Ramos (cell line): ENCODE measurements around the gene ITGA7.

Experiments
- in situ Hi-C: fragments of 300-500 bp; cut with MboI; formaldehyde crosslinking; loops from one replicate; pipeline ENCODE4 v1.14.3; 2022; ENCODE audit warnings: low sequenced_read_pairs; ENCODE audit not compliant: unreplicated experiment

ITGA7 gene, protein sequence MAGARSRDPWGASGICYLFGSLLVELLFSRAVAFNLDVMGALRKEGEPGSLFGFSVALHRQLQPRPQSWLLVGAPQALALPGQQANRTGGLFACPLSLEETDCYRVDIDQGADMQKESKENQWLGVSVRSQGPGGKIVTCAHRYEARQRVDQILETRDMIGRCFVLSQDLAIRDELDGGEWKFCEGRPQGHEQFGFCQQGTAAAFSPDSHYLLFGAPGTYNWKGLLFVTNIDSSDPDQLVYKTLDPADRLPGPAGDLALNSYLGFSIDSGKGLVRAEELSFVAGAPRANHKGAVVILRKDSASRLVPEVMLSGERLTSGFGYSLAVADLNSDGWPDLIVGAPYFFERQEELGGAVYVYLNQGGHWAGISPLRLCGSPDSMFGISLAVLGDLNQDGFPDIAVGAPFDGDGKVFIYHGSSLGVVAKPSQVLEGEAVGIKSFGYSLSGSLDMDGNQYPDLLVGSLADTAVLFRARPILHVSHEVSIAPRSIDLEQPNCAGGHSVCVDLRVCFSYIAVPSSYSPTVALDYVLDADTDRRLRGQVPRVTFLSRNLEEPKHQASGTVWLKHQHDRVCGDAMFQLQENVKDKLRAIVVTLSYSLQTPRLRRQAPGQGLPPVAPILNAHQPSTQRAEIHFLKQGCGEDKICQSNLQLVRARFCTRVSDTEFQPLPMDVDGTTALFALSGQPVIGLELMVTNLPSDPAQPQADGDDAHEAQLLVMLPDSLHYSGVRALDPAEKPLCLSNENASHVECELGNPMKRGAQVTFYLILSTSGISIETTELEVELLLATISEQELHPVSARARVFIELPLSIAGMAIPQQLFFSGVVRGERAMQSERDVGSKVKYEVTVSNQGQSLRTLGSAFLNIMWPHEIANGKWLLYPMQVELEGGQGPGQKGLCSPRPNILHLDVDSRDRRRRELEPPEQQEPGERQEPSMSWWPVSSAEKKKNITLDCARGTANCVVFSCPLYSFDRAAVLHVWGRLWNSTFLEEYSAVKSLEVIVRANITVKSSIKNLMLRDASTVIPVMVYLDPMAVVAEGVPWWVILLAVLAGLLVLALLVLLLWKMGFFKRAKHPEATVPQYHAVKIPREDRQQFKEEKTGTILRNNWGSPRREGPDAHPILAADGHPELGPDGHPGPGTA

DNA sequence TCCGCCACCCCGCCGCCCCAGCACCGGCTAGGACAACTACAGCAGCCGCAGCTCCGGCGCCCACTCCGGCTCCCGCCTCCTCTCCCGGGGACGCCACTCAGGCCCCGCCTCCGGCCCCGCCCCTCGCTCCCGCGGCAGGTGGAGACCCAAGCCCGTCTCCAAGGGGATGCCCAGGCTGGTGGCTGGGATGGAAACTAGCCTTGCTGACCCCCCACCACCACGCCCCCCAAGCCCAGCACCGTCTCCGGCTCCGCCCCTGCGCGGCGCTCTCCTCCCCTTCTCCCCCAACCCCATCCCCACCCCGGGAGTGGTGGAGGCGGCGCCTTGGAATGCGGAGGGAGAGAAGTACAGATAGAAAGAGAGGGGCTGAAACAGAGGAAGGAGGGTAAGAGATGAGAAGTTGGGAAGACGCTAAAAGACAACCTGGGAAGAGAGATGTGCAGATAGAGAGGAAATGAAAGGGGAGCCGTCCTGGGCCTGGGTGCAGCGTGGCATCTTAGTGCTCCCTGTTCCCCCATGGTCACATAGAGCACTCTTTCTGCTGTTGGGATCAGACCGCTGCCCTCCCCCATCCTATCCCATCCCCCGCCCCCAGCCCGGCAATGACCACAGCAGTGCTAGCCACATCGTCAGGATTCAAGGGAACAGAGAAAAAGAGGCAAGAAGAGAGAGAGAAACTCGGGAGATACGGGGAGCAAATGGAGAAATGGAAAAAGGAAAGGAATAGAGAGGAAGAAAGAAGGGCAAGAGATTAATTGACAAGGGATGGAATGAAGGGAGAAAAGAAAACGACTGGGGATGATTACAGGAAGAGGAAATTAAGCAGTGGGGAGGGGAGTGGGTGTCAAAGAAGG, at the start of gene ITGA7:
Gene ITGA7 (minus strand): TSS at position 64 of the 854 bp plus-strand sequence. CDS start 222 bp downstream, outside the sequence.
- in situ Hi-C loops, result no loop called here

DNA sequence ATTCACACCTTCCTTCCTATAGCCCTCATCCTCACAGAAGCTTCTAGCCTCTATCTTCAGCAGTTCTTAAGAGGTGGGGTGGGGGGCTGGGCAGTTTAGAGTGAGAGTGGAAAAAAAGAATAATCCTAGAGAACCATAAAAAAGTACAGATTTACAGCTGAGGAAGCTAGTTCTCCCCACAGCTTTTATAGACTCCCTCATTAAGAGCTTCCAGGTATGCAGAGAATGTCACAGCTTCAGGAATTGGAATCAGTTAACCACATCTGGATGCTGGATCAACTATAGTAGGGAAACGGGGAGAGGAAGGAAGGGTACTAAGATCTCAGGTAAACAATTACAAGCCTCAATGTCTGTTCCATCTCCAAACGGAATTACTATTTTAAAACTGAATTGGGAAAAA, 47.5 kb upstream of the ITGA7 start:
- in situ Hi-C loops, result no loop called here

DNA sequence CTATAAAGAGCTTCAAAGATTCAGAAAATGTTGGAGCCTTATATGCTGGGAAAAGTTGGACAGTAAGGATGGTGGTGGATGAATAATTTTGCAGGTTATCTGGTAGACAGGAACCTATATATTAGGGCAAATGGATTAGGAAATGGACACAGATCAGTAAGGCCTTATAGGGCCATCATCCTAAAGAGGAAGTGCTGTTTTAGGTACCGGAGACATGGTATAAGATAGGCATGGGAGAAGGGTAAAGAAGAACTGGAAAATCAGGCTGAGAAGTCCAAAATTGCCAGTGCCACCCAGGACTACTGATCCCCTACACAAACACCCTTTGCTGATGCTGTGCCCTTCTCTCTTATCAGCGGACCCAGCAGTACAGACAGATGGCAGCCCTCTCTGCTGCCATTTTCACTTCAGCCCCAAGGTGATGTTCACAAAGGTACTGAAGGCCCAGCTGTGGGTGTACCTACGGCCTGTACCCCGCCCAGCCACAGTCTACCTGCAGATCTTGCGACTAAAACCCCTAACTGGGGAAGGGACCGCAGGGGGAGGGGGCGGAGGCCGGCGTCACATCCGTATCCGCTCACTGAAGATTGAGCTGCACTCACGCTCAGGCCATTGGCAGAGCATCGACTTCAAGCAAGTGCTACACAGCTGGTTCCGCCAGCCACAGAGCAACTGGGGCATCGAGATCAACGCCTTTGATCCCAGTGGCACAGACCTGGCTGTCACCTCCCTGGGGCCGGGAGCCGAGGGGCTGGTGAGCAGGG, 40.7 kb upstream of the ITGA7 start:
- in situ Hi-C loops, result loop anchor here (5.0 kb wide), 1 partner anchor 194 kb away; no protein-coding TSS in a partner anchor

- in situ Hi-C loops, result loop anchor here (5.0 kb wide), 1 partner anchor 195 kb away; no protein-coding TSS in a partner anchor
Observed at GRCh38 chr12:55746913-55747231, 39.2 kb upstream of the ITGA7 start.

GRCh38 chr12:55746174-55746912, 38.6 kb upstream of the ITGA7 start:
- in situ Hi-C loops, result loop anchor here (5.0 kb wide), 1 partner anchor 196 kb away; no protein-coding TSS in a partner anchor

DNA sequence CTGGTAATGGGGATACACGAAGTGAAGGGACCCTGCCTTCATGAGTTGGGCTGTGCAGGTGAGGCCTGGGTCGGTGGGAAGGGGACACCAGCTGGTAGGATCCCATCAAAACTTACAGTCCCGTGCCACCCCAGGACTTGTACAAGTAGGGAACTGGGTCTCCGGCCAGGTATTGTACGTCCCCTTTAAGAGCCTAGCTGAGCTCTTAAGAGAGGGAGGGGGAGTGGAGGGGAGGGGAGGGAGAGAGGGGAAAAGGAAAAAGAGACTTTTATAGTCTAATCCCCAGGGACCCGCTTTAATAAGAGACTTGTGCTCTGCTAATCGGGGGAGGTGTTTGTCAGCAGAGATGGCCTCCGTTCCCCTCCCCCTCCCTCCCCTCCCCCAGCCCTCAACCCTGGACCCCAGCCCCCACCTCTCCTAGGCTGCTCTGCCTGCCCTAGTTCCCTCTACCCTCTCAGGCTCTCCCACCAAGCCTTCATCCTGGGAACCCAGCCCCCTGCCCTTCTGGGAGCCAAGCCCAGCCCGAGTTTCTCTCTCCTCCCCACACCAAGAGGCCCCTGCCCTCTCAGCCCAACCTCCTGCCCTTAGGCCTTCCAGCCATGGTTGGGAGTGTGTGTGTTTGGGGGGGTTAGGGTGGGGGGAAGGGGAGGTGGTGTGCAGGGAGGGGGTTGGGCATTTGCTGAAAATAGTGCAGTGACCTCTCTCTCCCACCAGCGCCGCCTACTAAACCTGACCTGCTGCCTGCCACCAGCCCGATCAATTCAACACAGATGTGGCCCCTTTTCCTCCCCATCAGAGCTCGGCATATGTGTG, 37.9 kb upstream of the ITGA7 start:
- in situ Hi-C loops, result loop anchor here (5.0 kb wide), 1 partner anchor 197 kb away; no protein-coding TSS in a partner anchor

DNA sequence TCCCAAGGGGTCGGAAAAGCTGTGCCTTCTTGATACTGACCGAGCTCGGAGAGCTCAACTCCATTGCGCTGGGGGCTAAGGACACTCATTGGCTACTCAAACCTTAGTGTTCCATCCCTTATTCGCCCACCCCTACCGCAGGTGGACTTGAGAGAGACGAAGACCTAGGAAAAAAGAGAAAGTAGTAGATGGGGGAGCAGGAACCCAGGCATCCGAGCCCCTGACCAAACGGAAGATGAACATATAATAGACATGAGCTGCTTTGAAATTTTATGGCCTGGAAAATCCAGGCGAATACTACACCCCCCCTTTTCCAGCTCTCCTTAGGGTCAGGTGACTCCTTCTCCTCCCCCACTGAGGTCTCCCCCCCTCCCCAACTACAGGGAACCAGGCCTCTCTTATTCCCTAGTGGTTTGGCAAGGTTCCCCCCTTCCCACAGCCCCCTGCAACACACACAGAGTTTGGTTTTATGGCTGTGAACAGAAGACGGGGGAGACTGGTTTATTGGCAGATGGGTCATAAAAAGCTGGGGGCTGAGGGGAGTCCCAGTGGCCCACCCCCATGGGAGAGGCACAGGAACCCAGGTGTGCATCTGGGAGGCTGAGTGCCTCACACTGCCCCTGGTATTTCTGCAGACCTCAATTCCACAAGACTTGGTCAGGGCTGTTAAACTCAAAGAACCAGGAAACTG, 36.8 kb upstream of the ITGA7 start:
- in situ Hi-C loops, result loop anchor here (5.0 kb wide), 1 partner anchor 198 kb away; no protein-coding TSS in a partner anchor

DNA sequence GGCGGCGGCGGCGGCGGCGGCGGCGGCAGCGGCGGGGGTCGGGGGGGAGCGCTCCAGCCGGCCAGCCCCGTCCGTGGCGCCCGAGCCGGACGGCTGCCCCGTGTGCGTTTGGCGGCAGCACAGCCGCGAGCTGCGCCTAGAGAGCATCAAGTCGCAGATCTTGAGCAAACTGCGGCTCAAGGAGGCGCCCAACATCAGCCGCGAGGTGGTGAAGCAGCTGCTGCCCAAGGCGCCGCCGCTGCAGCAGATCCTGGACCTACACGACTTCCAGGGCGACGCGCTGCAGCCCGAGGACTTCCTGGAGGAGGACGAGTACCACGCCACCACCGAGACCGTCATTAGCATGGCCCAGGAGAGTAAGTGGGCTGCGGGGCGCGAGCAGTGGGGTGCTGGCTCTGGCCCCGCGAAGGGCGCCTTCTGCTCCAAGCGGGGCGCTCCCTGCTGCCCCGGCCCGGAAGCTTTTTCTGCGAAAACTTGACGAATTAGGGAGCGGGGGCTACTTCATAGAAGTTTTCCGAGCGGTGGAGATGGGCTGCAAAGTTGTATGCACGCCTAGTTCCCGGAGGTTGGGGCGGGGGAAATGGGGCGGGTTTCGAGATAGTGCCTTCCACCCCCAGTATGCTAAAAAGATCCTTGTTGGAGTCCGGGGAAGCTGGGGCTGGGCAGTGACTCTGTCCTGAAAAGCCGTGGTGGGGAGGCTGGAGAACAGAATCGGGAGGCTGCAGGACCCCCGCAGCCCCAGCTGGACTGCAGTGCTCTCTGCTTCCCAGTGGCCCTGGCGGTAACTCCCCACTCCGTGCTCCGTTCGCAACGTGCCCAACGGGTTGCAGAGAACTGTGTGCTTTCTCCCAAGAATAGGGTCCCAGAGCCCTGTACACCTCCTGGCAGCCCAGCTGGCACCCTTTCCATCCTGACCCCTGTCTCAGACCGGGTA, 36.0 kb upstream of the ITGA7 start:
- in situ Hi-C loops, result no loop called here

DNA sequence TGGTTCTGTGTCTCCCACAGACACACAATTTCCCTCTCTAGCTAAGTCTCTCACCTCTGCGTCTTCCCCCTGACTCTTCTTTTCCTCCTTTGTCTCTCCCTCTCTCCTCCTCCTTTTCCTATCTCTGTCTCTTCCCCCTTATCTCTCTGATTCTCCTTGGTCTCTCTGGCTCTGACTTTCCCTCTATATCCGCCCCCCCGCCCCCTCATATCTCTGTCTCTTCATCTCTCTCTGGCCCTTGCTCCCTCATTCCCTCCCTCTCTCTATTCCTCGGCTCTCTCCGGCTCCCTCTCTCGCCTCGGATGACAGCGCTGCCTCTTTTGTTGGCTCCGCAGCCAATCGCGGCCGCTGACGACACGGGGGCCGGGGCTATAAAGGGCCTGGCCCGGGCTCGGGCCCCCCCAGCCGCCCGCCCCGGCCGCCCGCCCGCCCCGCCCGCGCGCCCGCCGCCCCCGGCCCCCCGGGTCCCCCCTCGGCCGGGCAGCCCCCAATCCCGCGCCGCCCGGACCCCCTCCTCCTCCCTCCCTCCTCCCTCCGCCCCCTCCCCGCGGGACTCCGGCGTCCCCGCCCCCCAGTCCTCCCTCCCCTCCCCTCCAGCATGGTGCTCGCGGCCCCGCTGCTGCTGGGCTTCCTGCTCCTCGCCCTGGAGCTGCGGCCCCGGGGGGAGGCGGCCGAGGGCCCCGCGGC, 35.2 kb upstream of the ITGA7 start, which contains the start of gene GDF11:
Gene GDF11 (plus strand): TSS at position 404 of the 687 bp plus-strand sequence. CDS start 195 bp downstream, at position 599.
- in situ Hi-C loops, result no loop called here

DNA sequence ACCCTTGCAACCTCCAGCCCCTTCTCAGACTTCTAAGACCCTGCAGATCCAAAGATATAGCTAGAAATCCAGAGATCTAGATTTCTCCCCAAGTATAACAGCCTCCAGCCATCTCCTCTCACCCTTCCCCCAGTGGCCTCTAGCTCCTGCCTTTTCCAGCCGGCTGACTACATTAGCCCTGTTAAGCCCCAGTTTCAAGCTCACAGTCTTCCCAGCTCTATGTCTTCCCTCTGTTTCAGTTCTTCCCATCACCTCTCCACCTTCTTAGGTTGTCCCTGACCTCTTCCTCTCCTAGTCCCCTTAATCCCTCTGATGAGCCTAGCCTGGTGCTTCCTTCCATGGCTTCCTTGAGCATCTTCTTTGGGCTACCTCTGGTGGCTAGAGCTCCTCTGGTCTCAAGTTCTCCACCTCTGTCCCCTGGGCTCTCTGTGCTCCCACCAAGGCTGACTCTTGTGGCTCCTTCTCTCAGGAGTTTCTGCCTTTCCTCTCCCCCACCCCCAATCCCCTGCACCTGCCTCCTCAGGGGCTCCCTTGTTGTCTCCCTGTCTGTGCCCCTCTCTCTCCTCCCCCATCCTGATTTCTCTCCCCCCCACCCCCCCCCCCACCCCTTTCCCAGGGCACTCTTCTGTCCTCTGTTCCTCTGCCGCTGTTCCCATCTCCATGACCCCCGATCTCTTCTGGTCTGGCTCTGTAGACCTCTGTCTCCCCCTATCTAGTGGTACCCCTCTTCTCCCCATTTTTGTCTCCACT, 34.4 kb upstream of the ITGA7 start:
- in situ Hi-C loops, result no loop called here

DNA sequence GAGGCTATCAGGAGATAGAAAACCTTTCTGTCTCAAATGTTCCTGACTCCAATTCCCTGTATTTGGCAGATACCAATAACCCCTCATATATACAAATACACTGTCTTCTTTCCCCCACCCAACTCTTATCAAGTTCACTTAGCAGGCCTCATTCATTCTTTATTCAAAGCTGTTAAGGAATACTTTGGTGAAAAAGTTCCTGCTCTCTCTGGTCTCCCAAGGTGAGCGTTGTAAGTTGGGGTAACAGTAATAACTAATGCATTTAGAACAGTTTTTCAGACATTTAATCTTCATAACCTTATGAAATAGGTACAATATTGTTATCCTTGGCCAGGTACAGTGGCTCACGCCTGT, 31.3 kb upstream of the ITGA7 start:
- in situ Hi-C loops, result loop anchor here (10.0 kb wide), 1 partner anchor 296 kb away; no protein-coding TSS in a partner anchor

- in situ Hi-C loops, result loop anchor here (10.0 kb wide), 1 partner anchor 296 kb away; no protein-coding TSS in a partner anchor
Observed at GRCh38 chr12:55738123-55739024, 30.7 kb upstream of the ITGA7 start.

DNA sequence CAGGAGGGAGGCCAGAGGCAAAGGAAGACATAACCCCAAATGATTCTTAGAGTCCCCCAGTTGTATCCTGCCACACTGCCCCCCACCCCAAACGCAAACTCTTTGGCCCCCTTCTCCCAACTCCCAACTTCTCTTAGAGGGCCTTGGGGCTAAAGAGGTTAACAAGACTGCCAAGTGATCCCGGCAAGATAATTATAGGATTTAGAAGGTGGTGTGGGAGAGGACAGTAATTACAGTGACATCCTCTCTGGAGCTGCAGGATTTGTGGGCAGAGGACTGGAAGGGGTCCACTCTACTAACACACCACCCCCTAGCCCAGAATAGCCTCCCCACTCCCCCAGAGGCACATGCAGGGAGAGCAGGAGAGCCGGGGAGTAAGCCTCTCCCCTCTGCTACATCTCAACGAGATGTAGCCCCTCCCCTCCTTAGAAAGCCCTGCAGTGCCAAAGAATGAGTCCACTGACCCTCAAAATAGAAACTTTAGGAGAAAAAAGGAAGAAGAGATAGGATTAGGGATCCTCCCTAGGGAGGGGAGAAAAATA, 29.9 kb upstream of the ITGA7 start:
- in situ Hi-C loops, result loop anchor here (10.0 kb wide), 1 partner anchor 297 kb away; no protein-coding TSS in a partner anchor
